Measurements from ENCODE around the gene ADARB1. TPM values are rescaled to one million over a fixed set of nuclear protein-coding genes. Genes with fewer than 3 reads are reported as not detected.

Gene ADARB1
- polyA plus RNA-seq, 1 experiment, result 25.3 TPM

DNA sequence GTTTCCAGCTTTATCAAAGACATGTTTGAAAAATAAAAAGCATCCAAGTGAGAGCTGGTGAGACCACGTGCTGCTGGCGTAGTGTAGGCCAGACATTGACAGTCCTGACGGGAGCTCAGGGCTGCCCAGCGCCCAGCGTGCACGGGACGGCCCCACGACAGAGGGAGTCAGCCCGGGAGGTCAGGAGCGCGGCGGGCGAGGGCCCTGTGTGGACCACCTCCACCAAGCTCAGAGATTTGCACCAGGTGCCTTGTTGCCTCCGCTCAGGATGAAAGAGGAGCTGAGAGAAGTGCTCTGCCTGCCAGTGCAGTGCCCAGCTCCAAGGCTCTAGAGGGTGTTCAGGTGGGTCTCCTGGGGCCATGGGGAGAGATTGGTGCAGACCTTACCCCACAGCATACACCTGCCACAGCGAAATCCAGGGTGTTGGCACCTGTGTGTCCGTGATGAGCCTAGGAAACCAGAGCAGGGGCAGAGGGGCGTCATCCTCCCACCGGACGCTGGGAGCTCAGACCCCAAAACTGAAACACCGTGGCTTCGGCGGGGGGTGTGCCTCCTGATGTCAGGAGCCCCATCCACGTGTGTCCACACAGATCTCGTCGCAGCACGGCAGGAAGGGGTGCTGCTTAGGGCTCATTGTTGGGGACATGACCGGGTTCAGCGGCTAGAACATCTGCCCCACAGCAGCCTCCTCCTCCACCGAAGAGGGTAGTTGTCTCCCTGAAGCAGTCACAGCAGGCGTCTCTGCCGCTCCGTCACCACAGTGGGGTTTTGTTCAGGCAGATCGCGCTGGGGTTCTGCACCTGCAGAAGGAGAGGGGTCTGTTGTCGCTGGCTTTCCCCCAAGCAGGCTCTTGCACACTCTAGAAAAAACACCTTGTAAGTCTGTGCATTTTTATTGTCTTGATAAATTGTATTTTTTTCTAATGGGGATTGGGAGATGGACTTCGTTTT is 149.1 kb downstream of the ADARB1 start:
- ChIA-PET POLR2A (no interaction called here), CTCF (interaction anchor here (0.5 kb wide), 2 partner anchors 84 to 85 kb away, joined by 3 read pairs; no protein-coding TSS in a partner anchor)
- DNase-seq (ENCODE audit: low read depth, low spot score), result no peak
- Histone ChIP-seq H3K9me3 (ENCODE audit: control insufficient read depth, insufficient read depth, low read length) (no peaks in the 10 kb centered on the region; the same call in 1 of the 2 replicates), H3K27ac (ENCODE audit: low read depth, low read length) (no peak overlapping the region), H3K27me3 (ENCODE audit: control insufficient read depth, insufficient read depth, low read length) (no peaks in the 10 kb centered on the region), H3K4me3 (ENCODE audit: low read depth, low read length) (no peak overlapping the region)
- TF ChIP-seq, protein P1, sequence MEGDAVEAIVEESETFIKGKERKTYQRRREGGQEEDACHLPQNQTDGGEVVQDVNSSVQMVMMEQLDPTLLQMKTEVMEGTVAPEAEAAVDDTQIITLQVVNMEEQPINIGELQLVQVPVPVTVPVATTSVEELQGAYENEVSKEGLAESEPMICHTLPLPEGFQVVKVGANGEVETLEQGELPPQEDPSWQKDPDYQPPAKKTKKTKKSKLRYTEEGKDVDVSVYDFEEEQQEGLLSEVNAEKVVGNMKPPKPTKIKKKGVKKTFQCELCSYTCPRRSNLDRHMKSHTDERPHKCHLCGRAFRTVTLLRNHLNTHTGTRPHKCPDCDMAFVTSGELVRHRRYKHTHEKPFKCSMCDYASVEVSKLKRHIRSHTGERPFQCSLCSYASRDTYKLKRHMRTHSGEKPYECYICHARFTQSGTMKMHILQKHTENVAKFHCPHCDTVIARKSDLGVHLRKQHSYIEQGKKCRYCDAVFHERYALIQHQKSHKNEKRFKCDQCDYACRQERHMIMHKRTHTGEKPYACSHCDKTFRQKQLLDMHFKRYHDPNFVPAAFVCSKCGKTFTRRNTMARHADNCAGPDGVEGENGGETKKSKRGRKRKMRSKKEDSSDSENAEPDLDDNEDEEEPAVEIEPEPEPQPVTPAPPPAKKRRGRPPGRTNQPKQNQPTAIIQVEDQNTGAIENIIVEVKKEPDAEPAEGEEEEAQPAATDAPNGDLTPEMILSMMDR (IDR thresholded peaks at IDR 0.05; ENCODE audit: low read depth, low read length), result no peak

DNA sequence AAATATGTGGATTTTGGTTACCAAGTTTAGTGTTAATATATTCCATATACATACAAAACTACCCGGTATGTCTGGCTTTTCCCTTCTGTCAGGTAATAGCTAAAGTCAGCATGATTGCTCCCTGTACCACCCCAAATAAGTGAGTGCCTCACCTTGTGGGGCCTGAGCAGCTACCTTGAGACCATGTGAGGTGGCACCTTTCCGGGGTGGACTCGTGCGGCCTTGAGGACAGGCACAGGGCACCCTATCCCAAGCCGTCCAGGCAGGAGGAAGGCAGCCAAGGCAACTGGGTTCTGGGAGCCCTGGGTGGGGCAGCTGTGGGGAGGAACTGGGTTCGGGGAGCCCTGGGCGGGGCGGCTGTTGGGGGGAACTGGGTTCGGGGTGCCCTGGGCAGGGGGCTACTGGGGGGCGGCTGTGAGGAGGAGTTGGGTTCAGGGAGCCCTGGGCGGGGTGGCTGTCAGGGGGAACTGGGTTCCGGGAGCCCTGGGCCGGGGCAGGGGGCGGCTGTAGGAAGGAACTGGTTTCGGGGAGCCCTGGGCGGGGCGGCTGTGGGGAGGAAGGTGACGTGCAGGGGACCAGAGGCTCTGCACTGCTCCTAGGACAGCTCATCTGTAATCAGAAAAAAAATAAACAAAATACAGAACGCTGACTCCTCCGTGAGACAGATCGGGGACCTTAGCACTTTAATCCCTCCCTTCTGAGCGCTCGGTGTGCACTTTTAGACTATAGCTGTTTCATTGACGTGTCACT is 150.0 kb downstream of the ADARB1 start:
- Histone ChIP-seq H3K27ac (ENCODE audit: low read depth, low read length) (no peak overlapping the region), H3K27me3 (ENCODE audit: control insufficient read depth, insufficient read depth, low read length) (no peaks in the 10 kb centered on the region), H3K4me3 (ENCODE audit: low read depth, low read length) (no peak overlapping the region), H3K9me3 (ENCODE audit: control insufficient read depth, insufficient read depth, low read length) (no peaks in the 10 kb centered on the region; the same call in 1 of the 2 replicates)
- ChIA-PET CTCF (interaction anchor here (0.5 kb wide), 1 partner anchor 85 kb away, joined by 3 read pairs; no protein-coding TSS in a partner anchor), POLR2A (no interaction called here)
- no peak for DNase-seq (ENCODE audit: low read depth, low spot score)
- TF ChIP-seq, protein P1 (IDR thresholded peaks at IDR 0.05; ENCODE audit: low read depth, low read length), result no peak

DNA sequence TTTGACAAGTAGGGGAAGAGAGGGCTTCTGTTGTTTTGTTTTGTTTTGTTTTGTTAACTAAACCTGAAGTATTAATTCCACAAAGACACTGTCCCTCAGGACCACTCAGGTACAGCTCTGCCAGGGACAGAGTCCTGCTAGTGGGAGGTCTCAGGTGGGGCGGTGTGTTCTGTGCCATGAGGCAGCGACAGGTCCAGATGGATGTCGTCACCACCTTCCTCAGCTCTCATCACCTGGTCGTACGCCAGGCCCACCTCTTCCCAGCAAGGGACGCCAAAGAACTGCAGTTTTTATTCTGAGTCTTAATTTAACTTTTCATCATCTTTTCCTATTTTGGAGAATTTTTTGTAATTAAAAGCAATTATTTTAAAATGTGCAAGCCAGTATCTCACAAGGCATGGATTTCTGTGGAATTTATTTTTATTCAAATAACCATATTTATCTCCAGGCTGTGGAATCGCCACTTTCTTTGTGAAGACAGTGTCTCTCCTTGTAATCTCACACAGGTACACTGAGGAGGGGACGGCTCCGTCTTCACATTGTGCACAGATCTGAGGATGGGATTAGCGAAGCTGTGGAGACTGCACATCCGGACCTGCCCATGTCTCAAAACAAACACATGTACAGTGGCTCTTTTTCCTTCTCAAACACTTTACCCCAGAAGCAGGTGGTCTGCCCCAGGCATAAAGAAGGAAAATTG is 150.8 kb downstream of the ADARB1 start:
- Histone ChIP-seq H3K27ac (ENCODE audit: low read depth, low read length) (no peak overlapping the region), H3K9me3 (ENCODE audit: control insufficient read depth, insufficient read depth, low read length) (no peaks in the 10 kb centered on the region; the same call in 1 of the 2 replicates), H3K4me3 (ENCODE audit: low read depth, low read length) (no peak overlapping the region), H3K27me3 (ENCODE audit: control insufficient read depth, insufficient read depth, low read length) (no peaks in the 10 kb centered on the region)
- TF ChIP-seq, protein P1 (IDR thresholded peaks at IDR 0.05; ENCODE audit: low read depth, low read length), result no peak
- DNase-seq (ENCODE audit: low read depth, low spot score), result no peak
- CTCF ChIA-PET, result no interaction called here
- POLR2A ChIA-PET, result no interaction called here

DNA sequence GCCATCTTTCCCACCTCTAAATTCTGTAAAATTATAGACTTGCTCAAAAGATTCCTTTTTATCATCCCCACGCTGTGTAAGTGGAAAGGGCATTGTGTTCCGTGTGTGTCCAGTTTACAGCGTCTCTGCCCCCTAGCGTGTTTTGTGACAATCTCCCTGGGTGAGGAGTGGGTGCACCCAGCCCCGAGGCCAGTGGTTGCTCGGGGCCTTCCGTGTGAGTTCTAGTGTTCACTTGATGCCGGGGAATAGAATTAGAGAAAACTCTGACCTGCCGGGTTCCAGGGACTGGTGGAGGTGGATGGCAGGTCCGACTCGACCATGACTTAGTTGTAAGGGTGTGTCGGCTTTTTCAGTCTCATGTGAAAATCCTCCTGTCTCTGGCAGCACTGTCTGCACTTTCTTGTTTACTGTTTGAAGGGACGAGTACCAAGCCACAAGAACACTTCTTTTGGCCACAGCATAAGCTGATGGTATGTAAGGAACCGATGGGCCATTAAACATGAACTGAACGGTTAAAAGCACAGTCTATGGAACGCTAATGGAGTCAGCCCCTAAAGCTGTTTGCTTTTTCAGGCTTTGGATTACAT is 151.5 kb downstream of the ADARB1 start:
- CTCF ChIA-PET, result no interaction called here
- no peak overlapping the region for H3K27ac ChIP-seq (ENCODE audit: low read depth, low read length)
- no peaks in the 10 kb centered on the region for H3K27me3 ChIP-seq (ENCODE audit: control insufficient read depth, insufficient read depth, low read length)
- POLR2A ChIA-PET, result no interaction called here
- H3K9me3 ChIP-seq (ENCODE audit: control insufficient read depth, insufficient read depth, low read length), result no peaks in the 10 kb centered on the region; the same call in 1 of the 2 replicates
- no peak for DNase-seq (ENCODE audit: low read depth, low spot score)
- TF ChIP-seq, protein P1 (IDR thresholded peaks at IDR 0.05; ENCODE audit: low read depth, low read length), result no peak
- no peak overlapping the region for H3K4me3 ChIP-seq (ENCODE audit: low read depth, low read length)

Measured in AG04450 (cell line).